Hepatocyte (in vitro differentiated cells): ENCODE data around the gene RSPH1.

Experiments
- EZH2phosphoT487 ChIP-seq: fragments of 200-600 bp; sonication (generic); IDR thresholded peaks from one replicate; pipeline ENCODE4 v1.6.1; 2018; ENCODE audit warnings: antibody characterized with exemption, mild to moderate bottlenecking, low read depth, moderate library complexity; ENCODE audit not compliant: unreplicated experiment, severe bottlenecking
- TF ChIP-seq, protein P1 (sequence below): fragments of 200-600 bp; sonication (generic); IDR thresholded peaks from 2 replicates; pipeline ENCODE4 v1.5.1; 2016; ENCODE audit warnings: antibody characterized with exemption, mild to moderate bottlenecking; ENCODE audit not compliant: poor library complexity

DNA sequence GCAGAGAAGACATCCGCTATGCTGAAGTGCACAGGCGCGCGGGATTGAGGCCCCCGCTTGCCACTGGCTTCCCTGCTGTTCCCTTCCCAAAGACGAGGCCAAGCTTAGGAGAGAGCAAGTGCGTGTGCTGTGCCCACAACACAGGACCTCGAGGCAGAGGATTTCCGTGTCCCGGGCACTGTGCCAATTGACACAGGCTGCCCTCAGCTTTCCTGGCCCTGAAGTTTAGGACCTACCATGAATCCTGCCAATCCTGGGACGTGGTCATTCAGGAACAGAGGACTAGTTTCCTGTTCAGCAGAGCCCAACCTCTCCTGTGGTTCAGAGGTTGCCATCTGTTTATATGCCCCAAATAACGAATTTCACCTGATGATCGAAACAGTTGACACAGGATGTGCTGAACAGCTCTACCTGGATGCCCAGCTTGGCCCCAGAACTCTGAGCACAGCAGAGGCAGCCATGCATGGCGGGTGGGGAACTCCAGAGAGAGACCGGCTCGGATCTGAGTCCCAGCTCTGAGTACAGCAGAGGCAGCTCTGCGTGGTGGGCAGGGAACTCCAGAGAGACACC lies 39.7 kb upstream of the RSPH1 start:
- TF ChIP-seq, protein P1, sequence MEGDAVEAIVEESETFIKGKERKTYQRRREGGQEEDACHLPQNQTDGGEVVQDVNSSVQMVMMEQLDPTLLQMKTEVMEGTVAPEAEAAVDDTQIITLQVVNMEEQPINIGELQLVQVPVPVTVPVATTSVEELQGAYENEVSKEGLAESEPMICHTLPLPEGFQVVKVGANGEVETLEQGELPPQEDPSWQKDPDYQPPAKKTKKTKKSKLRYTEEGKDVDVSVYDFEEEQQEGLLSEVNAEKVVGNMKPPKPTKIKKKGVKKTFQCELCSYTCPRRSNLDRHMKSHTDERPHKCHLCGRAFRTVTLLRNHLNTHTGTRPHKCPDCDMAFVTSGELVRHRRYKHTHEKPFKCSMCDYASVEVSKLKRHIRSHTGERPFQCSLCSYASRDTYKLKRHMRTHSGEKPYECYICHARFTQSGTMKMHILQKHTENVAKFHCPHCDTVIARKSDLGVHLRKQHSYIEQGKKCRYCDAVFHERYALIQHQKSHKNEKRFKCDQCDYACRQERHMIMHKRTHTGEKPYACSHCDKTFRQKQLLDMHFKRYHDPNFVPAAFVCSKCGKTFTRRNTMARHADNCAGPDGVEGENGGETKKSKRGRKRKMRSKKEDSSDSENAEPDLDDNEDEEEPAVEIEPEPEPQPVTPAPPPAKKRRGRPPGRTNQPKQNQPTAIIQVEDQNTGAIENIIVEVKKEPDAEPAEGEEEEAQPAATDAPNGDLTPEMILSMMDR, result no peak
- no peak for TF ChIP-seq EZH2phosphoT487
